AG04449 (cell line): ENCODE data around the gene GPX8.

Experiments used
- CTCF ChIA-PET: fragments of 350-600 bp; formaldehyde crosslinking; extraction: SDS; loops from one replicate; lab custom pipeline; 2021; ENCODE audit warnings: antibody characterized with exemption; lab: Yijun Ruan, JAX
- POLR2A ChIA-PET: fragments of 400-600, 350-600 bp; formaldehyde crosslinking; extraction: SDS; loops from one replicate; lab custom pipeline; 2020; ENCODE audit warnings: antibody characterized with exemption, inconsistent platforms; lab: Yijun Ruan, JAX
- DNase-seq: peaks from one replicate; pipeline ENCODE4 v3.0.0-alpha.2; 2010; ENCODE audit warnings: low read depth, low spot score
- H3K4me3 ChIP-seq: 2 replicates; pipeline ENCODE4 v1.5.1; 2011; ENCODE audit warnings: low read depth, mild to moderate bottlenecking, control low read depth, low read length
- TF ChIP-seq, protein P1 (sequence below): IDR thresholded peaks from one replicate; pipeline ENCODE4 v1.5.1; 2011; ENCODE audit warnings: mild to moderate bottlenecking, moderate library complexity, low read length, control low read depth, inconsistent platforms; ENCODE audit not compliant: insufficient read depth; ENCODE audit errors: missing control alignments

The GPX8 gene

DNA sequence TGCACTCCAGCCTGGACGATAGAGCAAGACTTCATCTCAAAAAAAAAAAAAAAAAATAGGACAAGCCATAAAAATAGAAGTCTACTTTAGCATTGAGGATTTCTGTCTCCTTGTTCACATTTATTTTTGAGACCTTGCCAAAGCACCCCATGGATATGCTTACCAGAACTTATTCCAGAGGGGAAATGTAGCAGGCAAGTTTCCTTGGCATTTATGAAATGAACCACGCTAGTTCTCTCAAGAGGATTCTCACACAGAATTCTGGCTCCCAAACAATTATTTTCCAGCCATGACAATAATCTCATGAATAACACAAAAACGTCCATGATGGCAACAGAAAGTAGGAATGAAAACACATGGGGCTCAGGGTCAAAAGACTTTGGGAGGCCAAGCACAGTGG lies 23.4 kb upstream of the GPX8 start:
- no peak overlapping the region for H3K4me3 ChIP-seq
- TF ChIP-seq, protein P1, sequence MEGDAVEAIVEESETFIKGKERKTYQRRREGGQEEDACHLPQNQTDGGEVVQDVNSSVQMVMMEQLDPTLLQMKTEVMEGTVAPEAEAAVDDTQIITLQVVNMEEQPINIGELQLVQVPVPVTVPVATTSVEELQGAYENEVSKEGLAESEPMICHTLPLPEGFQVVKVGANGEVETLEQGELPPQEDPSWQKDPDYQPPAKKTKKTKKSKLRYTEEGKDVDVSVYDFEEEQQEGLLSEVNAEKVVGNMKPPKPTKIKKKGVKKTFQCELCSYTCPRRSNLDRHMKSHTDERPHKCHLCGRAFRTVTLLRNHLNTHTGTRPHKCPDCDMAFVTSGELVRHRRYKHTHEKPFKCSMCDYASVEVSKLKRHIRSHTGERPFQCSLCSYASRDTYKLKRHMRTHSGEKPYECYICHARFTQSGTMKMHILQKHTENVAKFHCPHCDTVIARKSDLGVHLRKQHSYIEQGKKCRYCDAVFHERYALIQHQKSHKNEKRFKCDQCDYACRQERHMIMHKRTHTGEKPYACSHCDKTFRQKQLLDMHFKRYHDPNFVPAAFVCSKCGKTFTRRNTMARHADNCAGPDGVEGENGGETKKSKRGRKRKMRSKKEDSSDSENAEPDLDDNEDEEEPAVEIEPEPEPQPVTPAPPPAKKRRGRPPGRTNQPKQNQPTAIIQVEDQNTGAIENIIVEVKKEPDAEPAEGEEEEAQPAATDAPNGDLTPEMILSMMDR = no peak
- POLR2A ChIA-PET = no interaction called here
- no peak for DNase-seq
- CTCF ChIA-PET = interaction anchor here (1.7 to 10.7 kb wide), 3 partner anchors 10 to 228 kb away, joined by 9 to 283 read pairs (median 71); no protein-coding TSS in a partner anchor

- TF ChIP-seq, protein P1 = no peak
- CTCF ChIA-PET = interaction anchor here (1.0 to 10.7 kb wide), 4 partner anchors 18 to 232 kb away, joined by 3 to 283 read pairs (median 37); partner anchors contain the start of gene GPX8
- H3K4me3 ChIP-seq = no peak overlapping the region
- POLR2A ChIA-PET = no interaction called here
- DNase-seq = no peak
Measured at GRCh38 chr5:55140908-55141665, 18.9 kb upstream of the GPX8 start.

DNA sequence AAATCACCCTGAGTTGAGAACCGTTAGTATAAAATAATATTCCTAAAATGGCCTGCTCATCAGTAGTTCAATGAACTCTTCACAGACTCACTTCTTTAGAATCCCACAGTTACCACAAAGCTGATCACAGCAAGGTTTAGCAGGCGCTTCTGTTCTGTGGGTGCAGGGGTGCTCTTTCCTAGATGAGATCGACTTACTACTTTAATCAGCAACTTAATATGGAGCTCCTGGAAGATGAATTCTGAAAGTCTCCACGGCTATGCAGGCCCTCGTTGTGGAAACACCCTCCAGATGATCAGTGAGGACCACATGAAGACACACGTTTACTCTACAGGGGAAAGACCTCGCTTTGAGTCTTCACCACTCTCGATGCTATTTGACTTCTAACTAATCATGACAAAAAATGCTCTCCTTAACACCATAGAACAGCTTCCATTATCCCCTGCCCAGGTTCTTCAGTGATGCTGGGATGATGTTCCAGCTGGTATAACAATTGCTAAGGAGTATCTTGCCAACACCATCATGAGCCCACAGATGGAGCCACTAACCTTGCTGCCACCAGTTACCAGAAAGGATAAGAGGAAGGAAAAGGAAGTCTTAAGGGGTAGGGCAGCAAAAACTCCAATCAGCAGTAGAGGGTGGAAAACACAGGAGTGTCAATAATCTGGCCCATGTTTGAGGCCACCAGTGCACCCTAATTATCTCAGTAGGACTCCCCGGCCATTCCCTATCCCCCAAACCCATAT lies 17.9 kb upstream of the GPX8 start:
- no peak for DNase-seq
- ChIA-PET CTCF (interaction anchor here (1.0 to 10.7 kb wide), 4 partner anchors 11 to 233 kb away, joined by 3 to 283 read pairs (median 38); no protein-coding TSS in a partner anchor), POLR2A (no interaction called here)
- no peak overlapping the region for H3K4me3 ChIP-seq
- TF ChIP-seq, protein P1 = no peak

- ChIA-PET CTCF (interaction anchor here (1.4 to 10.7 kb wide), 4 partner anchors 179 to 265 kb away, joined by 3 to 283 read pairs (median 73); no protein-coding TSS in a partner anchor), POLR2A (no interaction called here)
- DNase-seq = no peak
- no peak overlapping the region for H3K4me3 ChIP-seq
- TF ChIP-seq, protein P1 = no peak
Measured at GRCh38 chr5:55143624-55144023, 16.3 kb upstream of the GPX8 start.

GRCh38 chr5:55146080-55146479 lies 13.9 kb upstream of the GPX8 start:
- CTCF ChIA-PET = interaction anchor here (0.6 to 10.7 kb wide), 41 partner anchors 8 to 647 kb away, joined by 3 to 283 read pairs (median 4); partner anchors contain the start of gene GPX8
- POLR2A ChIA-PET = no interaction called here
- no peak for DNase-seq
- no peak overlapping the region for H3K4me3 ChIP-seq
- TF ChIP-seq, protein P1 = no peak
